GM23338 (cell line): ENCODE data around the gene AQP9.

ENCODE experiments used
- CREB1 ChIP-seq: fragments of 250-450 bp; sonication (Bioruptor Pico); IDR thresholded peaks from 2 replicates; pipeline ENCODE4 v1.5.0; 2020; ENCODE audit warnings: low read depth, mild to moderate bottlenecking, moderate library complexity
- EZH2 ChIP-seq: fragments of 200-600 bp; sonication (generic); IDR thresholded peaks from one replicate; pipeline ENCODE4 v1.8.0; 2017; ENCODE audit warnings: antibody characterized with exemption, mild to moderate bottlenecking, low read depth; ENCODE audit not compliant: unreplicated experiment
- EZH2phosphoT487 ChIP-seq: fragments of 200-600 bp; sonication (generic); IDR thresholded peaks from one replicate; pipeline ENCODE4 v1.8.1; 2018; ENCODE audit warnings: antibody characterized with exemption; ENCODE audit not compliant: unreplicated experiment
- NANOG ChIP-seq: IDR thresholded peaks from 2 replicates; pipeline ENCODE4 v1.6.1; 2016; ENCODE audit warnings: antibody characterized with exemption, borderline replicate concordance
- POLR2AphosphoS5 ChIP-seq: IDR thresholded peaks from 2 replicates; pipeline ENCODE4 v1.6.1; 2016; ENCODE audit warnings: antibody characterized with exemption, low read depth
- STAT1 ChIP-seq: IDR thresholded peaks from one replicate; pipeline ENCODE4 v1.6.1; 2016; ENCODE audit warnings: antibody characterized with exemption; ENCODE audit not compliant: unreplicated experiment
- ZNF114 ChIP-seq: fragments of 250-450 bp; sonication (Bioruptor Pico); IDR thresholded peaks from 2 replicates; pipeline ENCODE4 v1.5.0; 2020; ENCODE audit warnings: mild to moderate bottlenecking, moderate library complexity
- TF ChIP-seq, protein P1 (sequence below), 2 experiments: fragments of 200-600 bp in 1 of 2; sonication (generic) in 1 of 2; conservative IDR thresholded peaks; 2 replicates each; pipeline versions ENCODE4 v1.5.1 to v1.6.1; 2016 to 2017; ENCODE audit warnings: antibody characterized with exemption in 2 of 2, low read depth in 2 of 2, mild to moderate bottlenecking in 2 of 2, moderate library complexity in 1 of 2
- TF ChIP-seq, protein P2 (sequence below): IDR thresholded peaks from one replicate; pipeline ENCODE4 v1.6.1; 2018; ENCODE audit warnings: antibody characterized with exemption; ENCODE audit not compliant: unreplicated experiment
- TF ChIP-seq, protein P3 (sequence below): fragments of 250-450 bp; sonication (Bioruptor Pico); IDR thresholded peaks from 2 replicates; pipeline ENCODE4 v1.5.0; 2020; ENCODE audit warnings: mild to moderate bottlenecking, moderate library complexity

DNA sequence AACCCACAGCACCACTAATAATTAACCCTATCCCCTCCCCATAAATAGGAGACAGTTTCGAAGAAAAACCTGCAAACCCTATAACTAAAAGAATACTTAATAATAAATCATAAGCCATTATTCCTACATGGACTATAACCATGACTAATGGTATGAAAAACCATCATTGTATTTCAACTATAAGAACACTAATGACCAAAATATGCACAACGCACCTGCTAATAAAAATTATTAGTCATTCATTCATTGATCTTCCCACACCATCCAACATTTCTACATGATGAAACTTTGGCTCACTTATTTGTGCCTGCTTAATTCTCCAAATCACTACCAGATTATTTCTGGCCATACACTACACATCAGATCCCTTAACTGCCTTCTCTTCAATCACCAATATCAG is 16.6 kb downstream of the AQP9 start:
- TF ChIP-seq, protein P1, sequence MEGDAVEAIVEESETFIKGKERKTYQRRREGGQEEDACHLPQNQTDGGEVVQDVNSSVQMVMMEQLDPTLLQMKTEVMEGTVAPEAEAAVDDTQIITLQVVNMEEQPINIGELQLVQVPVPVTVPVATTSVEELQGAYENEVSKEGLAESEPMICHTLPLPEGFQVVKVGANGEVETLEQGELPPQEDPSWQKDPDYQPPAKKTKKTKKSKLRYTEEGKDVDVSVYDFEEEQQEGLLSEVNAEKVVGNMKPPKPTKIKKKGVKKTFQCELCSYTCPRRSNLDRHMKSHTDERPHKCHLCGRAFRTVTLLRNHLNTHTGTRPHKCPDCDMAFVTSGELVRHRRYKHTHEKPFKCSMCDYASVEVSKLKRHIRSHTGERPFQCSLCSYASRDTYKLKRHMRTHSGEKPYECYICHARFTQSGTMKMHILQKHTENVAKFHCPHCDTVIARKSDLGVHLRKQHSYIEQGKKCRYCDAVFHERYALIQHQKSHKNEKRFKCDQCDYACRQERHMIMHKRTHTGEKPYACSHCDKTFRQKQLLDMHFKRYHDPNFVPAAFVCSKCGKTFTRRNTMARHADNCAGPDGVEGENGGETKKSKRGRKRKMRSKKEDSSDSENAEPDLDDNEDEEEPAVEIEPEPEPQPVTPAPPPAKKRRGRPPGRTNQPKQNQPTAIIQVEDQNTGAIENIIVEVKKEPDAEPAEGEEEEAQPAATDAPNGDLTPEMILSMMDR (conservative IDR thresholded peaks at IDR 0.05; ENCODE audit: low read depth in 2 of 2), result no peak
- TF ChIP-seq POLR2AphosphoS5 (no peak), EZH2 (no peak), EZH2phosphoT487 (no peak), STAT1 (no peak), NANOG (no peak), ZNF114 (CRISPR knock-in tag) (no peak), CREB1 (no peak)
- TF ChIP-seq, protein P2, sequence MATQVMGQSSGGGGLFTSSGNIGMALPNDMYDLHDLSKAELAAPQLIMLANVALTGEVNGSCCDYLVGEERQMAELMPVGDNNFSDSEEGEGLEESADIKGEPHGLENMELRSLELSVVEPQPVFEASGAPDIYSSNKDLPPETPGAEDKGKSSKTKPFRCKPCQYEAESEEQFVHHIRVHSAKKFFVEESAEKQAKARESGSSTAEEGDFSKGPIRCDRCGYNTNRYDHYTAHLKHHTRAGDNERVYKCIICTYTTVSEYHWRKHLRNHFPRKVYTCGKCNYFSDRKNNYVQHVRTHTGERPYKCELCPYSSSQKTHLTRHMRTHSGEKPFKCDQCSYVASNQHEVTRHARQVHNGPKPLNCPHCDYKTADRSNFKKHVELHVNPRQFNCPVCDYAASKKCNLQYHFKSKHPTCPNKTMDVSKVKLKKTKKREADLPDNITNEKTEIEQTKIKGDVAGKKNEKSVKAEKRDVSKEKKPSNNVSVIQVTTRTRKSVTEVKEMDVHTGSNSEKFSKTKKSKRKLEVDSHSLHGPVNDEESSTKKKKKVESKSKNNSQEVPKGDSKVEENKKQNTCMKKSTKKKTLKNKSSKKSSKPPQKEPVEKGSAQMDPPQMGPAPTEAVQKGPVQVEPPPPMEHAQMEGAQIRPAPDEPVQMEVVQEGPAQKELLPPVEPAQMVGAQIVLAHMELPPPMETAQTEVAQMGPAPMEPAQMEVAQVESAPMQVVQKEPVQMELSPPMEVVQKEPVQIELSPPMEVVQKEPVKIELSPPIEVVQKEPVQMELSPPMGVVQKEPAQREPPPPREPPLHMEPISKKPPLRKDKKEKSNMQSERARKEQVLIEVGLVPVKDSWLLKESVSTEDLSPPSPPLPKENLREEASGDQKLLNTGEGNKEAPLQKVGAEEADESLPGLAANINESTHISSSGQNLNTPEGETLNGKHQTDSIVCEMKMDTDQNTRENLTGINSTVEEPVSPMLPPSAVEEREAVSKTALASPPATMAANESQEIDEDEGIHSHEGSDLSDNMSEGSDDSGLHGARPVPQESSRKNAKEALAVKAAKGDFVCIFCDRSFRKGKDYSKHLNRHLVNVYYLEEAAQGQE, result no peak
- TF ChIP-seq, protein P3, sequence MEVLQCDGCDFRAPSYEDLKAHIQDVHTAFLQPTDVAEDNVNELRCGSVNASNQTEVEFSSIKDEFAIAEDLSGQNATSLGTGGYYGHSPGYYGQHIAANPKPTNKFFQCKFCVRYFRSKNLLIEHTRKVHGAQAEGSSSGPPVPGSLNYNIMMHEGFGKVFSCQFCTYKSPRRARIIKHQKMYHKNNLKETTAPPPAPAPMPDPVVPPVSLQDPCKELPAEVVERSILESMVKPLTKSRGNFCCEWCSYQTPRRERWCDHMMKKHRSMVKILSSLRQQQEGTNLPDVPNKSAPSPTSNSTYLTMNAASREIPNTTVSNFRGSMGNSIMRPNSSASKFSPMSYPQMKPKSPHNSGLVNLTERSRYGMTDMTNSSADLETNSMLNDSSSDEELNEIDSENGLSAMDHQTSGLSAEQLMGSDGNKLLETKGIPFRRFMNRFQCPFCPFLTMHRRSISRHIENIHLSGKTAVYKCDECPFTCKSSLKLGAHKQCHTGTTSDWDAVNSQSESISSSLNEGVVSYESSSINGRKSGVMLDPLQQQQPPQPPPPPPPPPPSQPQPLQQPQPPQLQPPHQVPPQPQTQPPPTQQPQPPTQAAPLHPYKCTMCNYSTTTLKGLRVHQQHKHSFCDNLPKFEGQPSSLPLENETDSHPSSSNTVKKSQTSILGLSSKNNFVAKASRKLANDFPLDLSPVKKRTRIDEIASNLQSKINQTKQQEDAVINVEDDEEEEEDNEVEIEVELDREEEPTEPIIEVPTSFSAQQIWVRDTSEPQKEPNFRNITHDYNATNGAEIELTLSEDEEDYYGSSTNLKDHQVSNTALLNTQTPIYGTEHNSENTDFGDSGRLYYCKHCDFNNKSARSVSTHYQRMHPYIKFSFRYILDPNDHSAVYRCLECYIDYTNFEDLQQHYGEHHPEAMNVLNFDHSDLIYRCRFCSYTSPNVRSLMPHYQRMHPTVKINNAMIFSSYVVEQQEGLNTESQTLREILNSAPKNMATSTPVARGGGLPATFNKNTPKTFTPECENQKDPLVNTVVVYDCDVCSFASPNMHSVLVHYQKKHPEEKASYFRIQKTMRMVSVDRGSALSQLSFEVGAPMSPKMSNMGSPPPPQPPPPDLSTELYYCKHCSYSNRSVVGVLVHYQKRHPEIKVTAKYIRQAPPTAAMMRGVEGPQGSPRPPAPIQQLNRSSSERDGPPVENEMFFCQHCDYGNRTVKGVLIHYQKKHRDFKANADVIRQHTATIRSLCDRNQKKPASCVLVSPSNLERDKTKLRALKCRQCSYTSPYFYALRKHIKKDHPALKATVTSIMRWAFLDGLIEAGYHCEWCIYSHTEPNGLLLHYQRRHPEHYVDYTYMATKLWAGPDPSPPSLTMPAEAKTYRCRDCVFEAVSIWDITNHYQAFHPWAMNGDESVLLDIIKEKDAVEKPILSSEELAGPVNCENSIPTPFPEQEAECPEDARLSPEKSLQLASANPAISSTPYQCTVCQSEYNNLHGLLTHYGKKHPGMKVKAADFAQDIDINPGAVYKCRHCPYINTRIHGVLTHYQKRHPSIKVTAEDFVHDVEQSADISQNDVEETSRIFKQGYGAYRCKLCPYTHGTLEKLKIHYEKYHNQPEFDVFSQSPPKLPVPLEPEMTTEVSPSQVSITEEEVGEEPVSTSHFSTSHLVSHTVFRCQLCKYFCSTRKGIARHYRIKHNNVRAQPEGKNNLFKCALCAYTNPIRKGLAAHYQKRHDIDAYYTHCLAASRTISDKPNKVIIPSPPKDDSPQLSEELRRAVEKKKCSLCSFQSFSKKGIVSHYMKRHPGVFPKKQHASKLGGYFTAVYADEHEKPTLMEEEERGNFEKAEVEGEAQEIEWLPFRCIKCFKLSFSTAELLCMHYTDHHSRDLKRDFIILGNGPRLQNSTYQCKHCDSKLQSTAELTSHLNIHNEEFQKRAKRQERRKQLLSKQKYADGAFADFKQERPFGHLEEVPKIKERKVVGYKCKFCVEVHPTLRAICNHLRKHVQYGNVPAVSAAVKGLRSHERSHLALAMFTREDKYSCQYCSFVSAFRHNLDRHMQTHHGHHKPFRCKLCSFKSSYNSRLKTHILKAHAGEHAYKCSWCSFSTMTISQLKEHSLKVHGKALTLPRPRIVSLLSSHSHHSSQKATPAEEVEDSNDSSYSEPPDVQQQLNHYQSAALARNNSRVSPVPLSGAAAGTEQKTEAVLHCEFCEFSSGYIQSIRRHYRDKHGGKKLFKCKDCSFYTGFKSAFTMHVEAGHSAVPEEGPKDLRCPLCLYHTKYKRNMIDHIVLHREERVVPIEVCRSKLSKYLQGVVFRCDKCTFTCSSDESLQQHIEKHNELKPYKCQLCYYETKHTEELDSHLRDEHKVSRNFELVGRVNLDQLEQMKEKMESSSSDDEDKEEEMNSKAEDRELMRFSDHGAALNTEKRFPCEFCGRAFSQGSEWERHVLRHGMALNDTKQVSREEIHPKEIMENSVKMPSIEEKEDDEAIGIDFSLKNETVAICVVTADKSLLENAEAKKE (CRISPR knock-in tag), result no peak
